Measurements from ENCODE around the gene ACTL6A.

Gene ACTL6A

GRCh38 chr3:179591313-179591712, 28.6 kb downstream of the ACTL6A start:
- no peaks in the 10 kb centered on the region for H3K4me1 ChIP-seq (ENCODE audit: insufficient read depth, low read length)
- H4K20me1 ChIP-seq (ENCODE audit: insufficient read depth, low read length) = no peaks in the 10 kb centered on the region
- H3K4me2 ChIP-seq (ENCODE audit: insufficient read depth, low read length) = no peak overlapping the region
- H3K27ac ChIP-seq (ENCODE audit: low read length) = no peak overlapping the region
- peaks cover 90% of the 10 kb centered on the region for H3K36me3 ChIP-seq (ENCODE audit: insufficient read depth, low read length)
- H3K4me3 ChIP-seq (ENCODE audit: low read depth in 1 of 2, low read length in 2 of 2) = no peak overlapping the region
- TF ChIP-seq EZH2 (IDR thresholded peaks at IDR 0.05; ENCODE audit: borderline replicate concordance, low read depth, low read length, severe bottlenecking) = no peak
- TF ChIP-seq, protein P1, sequence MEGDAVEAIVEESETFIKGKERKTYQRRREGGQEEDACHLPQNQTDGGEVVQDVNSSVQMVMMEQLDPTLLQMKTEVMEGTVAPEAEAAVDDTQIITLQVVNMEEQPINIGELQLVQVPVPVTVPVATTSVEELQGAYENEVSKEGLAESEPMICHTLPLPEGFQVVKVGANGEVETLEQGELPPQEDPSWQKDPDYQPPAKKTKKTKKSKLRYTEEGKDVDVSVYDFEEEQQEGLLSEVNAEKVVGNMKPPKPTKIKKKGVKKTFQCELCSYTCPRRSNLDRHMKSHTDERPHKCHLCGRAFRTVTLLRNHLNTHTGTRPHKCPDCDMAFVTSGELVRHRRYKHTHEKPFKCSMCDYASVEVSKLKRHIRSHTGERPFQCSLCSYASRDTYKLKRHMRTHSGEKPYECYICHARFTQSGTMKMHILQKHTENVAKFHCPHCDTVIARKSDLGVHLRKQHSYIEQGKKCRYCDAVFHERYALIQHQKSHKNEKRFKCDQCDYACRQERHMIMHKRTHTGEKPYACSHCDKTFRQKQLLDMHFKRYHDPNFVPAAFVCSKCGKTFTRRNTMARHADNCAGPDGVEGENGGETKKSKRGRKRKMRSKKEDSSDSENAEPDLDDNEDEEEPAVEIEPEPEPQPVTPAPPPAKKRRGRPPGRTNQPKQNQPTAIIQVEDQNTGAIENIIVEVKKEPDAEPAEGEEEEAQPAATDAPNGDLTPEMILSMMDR (IDR thresholded peaks at IDR 0.05; ENCODE audit: borderline replicate concordance, extremely low read depth, low read length, poor library complexity, severe bottlenecking) = no peak
- DNase-seq (no peak), ATAC-seq (ENCODE audit: insufficient read depth, low read depth) (no peak)
- H3K27me3 ChIP-seq (ENCODE audit: insufficient read depth, low read length, poor library complexity) = no peaks in the 10 kb centered on the region
- H3K9ac ChIP-seq (ENCODE audit: low read depth, low read length) = no peak overlapping the region
- 0 out of 2 replicates have a peak, but pooled peaks cover 3% of the 10 kb centered on the region for H3K79me2 ChIP-seq (ENCODE audit: insufficient read depth, low read length)
- H3K9me3 ChIP-seq (ENCODE audit: insufficient read depth, low read length, severe bottlenecking) = no peaks in the 10 kb centered on the region
- H2AFZ ChIP-seq (ENCODE audit: low read depth, low read length) = no peak overlapping the region

DNA sequence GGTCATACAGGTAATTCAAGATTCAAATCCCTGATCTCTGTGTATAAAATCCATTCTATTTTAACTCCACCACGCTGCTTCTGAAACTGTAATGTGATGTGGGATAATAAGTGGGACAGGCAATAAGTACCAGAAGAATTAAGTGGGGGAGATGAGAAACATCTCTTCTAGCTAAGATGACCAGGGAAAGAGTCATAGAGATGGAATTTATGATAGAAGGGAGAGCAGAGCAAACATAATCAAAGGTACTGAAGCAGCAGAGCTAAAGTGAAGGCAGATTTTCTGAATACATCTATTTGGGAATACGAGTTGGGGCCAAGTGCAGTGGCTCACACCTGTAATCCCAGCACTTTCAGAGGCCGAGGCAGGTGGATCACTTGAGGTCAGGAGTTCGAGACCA, 36.8 kb downstream of the ACTL6A start:
- Histone ChIP-seq H3K4me3 (ENCODE audit: low read depth in 1 of 2, low read length in 2 of 2) (no peak overlapping the region), H2AFZ (ENCODE audit: low read depth, low read length) (no peak overlapping the region), H4K20me1 (ENCODE audit: insufficient read depth, low read length) (no peaks in the 10 kb centered on the region), H3K9ac (ENCODE audit: low read depth, low read length) (no peak overlapping the region), H3K9me3 (ENCODE audit: insufficient read depth, low read length, severe bottlenecking) (no peaks in the 10 kb centered on the region), H3K4me1 (ENCODE audit: insufficient read depth, low read length) (peaks cover 19% of the 10 kb centered on the region), H3K79me2 (ENCODE audit: insufficient read depth, low read length) (peaks cover 46% of the 10 kb centered on the region), H3K27ac (ENCODE audit: low read length) (no peak overlapping the region), H3K4me2 (ENCODE audit: insufficient read depth, low read length) (no peak overlapping the region), H3K36me3 (ENCODE audit: insufficient read depth, low read length) (peaks cover 73% of the 10 kb centered on the region), H3K27me3 (ENCODE audit: insufficient read depth, low read length, poor library complexity) (no peaks in the 10 kb centered on the region)
- no peak for DNase-seq
- TF ChIP-seq, protein P1 (IDR thresholded peaks at IDR 0.05; ENCODE audit: borderline replicate concordance, extremely low read depth, low read length, poor library complexity, severe bottlenecking) = no peak
- TF ChIP-seq EZH2 (IDR thresholded peaks at IDR 0.05; ENCODE audit: borderline replicate concordance, low read depth, low read length, severe bottlenecking) = no peak
- no peak for ATAC-seq (ENCODE audit: insufficient read depth, low read depth)

DNA sequence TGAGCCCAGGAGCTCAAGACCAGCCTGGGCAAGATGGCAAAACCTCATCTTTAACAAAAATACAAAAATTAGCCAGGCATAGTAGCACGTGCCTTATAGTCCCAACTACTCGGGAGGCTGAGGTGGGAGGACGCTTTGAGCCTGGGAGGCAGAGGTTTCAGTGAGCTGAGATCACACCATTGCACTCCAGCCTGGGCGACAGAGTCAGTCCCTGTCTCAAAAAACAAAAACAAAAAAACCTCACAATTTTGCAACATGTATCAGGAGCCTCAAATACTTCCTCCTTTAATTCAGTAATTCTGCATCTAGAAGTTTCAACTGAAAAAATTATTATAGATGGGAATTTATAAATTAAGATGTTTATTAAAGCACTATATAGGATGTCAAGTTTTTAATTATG, 40.6 kb downstream of the ACTL6A start:
- Histone ChIP-seq H3K4me3 (ENCODE audit: low read depth in 1 of 2, low read length in 2 of 2) (peak overlapping the region; percentile 60 to 61), H4K20me1 (ENCODE audit: insufficient read depth, low read length) (no peaks in the 10 kb centered on the region), H3K36me3 (ENCODE audit: insufficient read depth, low read length) (peaks cover 38% of the 10 kb centered on the region), H3K9me3 (ENCODE audit: insufficient read depth, low read length, severe bottlenecking) (no peaks in the 10 kb centered on the region), H3K9ac (ENCODE audit: low read depth, low read length) (peak overlapping the region; percentile 65), H2AFZ (ENCODE audit: low read depth, low read length) (no peak overlapping the region), H3K27ac (ENCODE audit: low read length) (peak overlapping the region; percentile 34; the same call in 1 of the 2 replicates), H3K4me2 (ENCODE audit: insufficient read depth, low read length) (peak overlapping the region; percentile 78), H3K4me1 (ENCODE audit: insufficient read depth, low read length) (peaks cover 40% of the 10 kb centered on the region), H3K27me3 (ENCODE audit: insufficient read depth, low read length, poor library complexity) (no peaks in the 10 kb centered on the region), H3K79me2 (ENCODE audit: insufficient read depth, low read length) (peaks cover 77% of the 10 kb centered on the region)
- TF ChIP-seq EZH2 (IDR thresholded peaks at IDR 0.05; ENCODE audit: borderline replicate concordance, low read depth, low read length, severe bottlenecking) = no peak
- TF ChIP-seq, protein P1 (IDR thresholded peaks at IDR 0.05; ENCODE audit: borderline replicate concordance, extremely low read depth, low read length, poor library complexity, severe bottlenecking) = no peak
- ATAC-seq (ENCODE audit: insufficient read depth, low read depth) (no peak), DNase-seq (no peak)

GRCh38 chr3:179603831-179604230, 41.1 kb downstream of the ACTL6A start:
- TF ChIP-seq, protein P1 (IDR thresholded peaks at IDR 0.05; ENCODE audit: borderline replicate concordance, extremely low read depth, low read length, poor library complexity, severe bottlenecking) = no peak
- TF ChIP-seq EZH2 (IDR thresholded peaks at IDR 0.05; ENCODE audit: borderline replicate concordance, low read depth, low read length, severe bottlenecking) = no peak

More at GRCh38 chr3:179603831-179604230, 41.1 kb downstream of the ACTL6A start:
- no peaks in the 10 kb centered on the region for H4K20me1 ChIP-seq (ENCODE audit: insufficient read depth, low read length)
- H3K4me1 ChIP-seq (ENCODE audit: insufficient read depth, low read length) = peaks cover 40% of the 10 kb centered on the region
- H3K79me2 ChIP-seq (ENCODE audit: insufficient read depth, low read length) = peaks cover 73% of the 10 kb centered on the region
- peak overlapping the region; percentile 77 for H3K27ac ChIP-seq (ENCODE audit: low read length)
- H3K27me3 ChIP-seq (ENCODE audit: insufficient read depth, low read length, poor library complexity) = no peaks in the 10 kb centered on the region
- H3K9me3 ChIP-seq (ENCODE audit: insufficient read depth, low read length, severe bottlenecking) = no peaks in the 10 kb centered on the region
- H2AFZ ChIP-seq (ENCODE audit: low read depth, low read length) = peak overlapping the region; percentile 70
- H3K4me3 ChIP-seq (ENCODE audit: low read depth in 1 of 2, low read length in 2 of 2) = peak overlapping the region; percentile 60 to 61
- peaks cover 32% of the 10 kb centered on the region for H3K36me3 ChIP-seq (ENCODE audit: insufficient read depth, low read length)
- peak overlapping the region; percentile 65 for H3K9ac ChIP-seq (ENCODE audit: low read depth, low read length)
- ATAC-seq (ENCODE audit: insufficient read depth, low read depth) (no peak), DNase-seq (no peak)
- H3K4me2 ChIP-seq (ENCODE audit: insufficient read depth, low read length) = peak overlapping the region; percentile 78

Data from DND-41 (cell line).